SK-N-SH treated with all-trans-retinoic acid at 6 μM for 48 hours (cell line): Measurements from ENCODE around the gene OSGIN1.

ENCODE experiments used
- ATAC-seq: fragments of 200-7000 bp; cut with Tn5 transposase; 3 replicates; pipeline ENCODE4 v1.9.1; 2020; ENCODE audit warnings: mild to moderate bottlenecking, moderate library complexity
- ARNTL ChIP-seq: fragments of 450-650 bp; formaldehyde crosslinking; IDR thresholded peaks from 2 replicates; pipeline ENCODE4 v1.5.0; 2020; ENCODE audit warnings: low read depth, mild to moderate bottlenecking, moderate library complexity, borderline replicate concordance
- BACH2 ChIP-seq: fragments of 250-450 bp; sonication (Bioruptor Pico); IDR thresholded peaks from 2 replicates; pipeline ENCODE4 v1.9.0; 2021; ENCODE audit warnings: mild to moderate bottlenecking, borderline replicate concordance
- CREB5 ChIP-seq: fragments of 250-450 bp; sonication (Bioruptor Pico); IDR thresholded peaks from 2 replicates; pipeline ENCODE4 v1.5.1; 2020; ENCODE audit warnings: low read depth, mild to moderate bottlenecking, moderate library complexity
- CSRNP3 ChIP-seq: fragments of 250-450 bp; sonication (Bioruptor Pico); IDR thresholded peaks from 2 replicates; pipeline ENCODE4 v1.5.1; 2021; ENCODE audit warnings: mild to moderate bottlenecking, moderate library complexity
- ESRRG ChIP-seq: fragments of 250-450 bp; sonication (Bioruptor Pico); IDR thresholded peaks from 2 replicates; pipeline ENCODE4 v1.6.1; 2021; ENCODE audit warnings: mild to moderate bottlenecking
- OSR1 ChIP-seq: fragments of 250-450 bp; sonication (Bioruptor Pico); IDR thresholded peaks from 2 replicates; pipeline ENCODE4 v1.8.0; 2022; ENCODE audit warnings: moderate library complexity, mild to moderate bottlenecking, inconsistent platforms
- PATZ1 ChIP-seq: fragments of 250-450 bp; sonication (Bioruptor Pico); IDR thresholded peaks from 2 replicates; pipeline ENCODE4 v1.8.0; 2020; ENCODE audit warnings: mild to moderate bottlenecking, moderate library complexity, borderline replicate concordance
- POU6F1 ChIP-seq: fragments of 250-450 bp; sonication (Bioruptor Pico); IDR thresholded peaks from 2 replicates; pipeline ENCODE4 v1.8.0; 2021; ENCODE audit warnings: low read depth, mild to moderate bottlenecking, moderate library complexity, borderline replicate concordance
- SNAI2 ChIP-seq: fragments of 250-450 bp; sonication (Bioruptor Pico); IDR thresholded peaks from 2 replicates; pipeline ENCODE4 v1.5.0; 2020; ENCODE audit warnings: mild to moderate bottlenecking, moderate library complexity
- TOX ChIP-seq: fragments of 250-450 bp; sonication (Bioruptor Pico); IDR thresholded peaks from 2 replicates; pipeline ENCODE4 v1.8.0; 2021; ENCODE audit warnings: mild to moderate bottlenecking, moderate library complexity, borderline replicate concordance
- TSHZ2 ChIP-seq: fragments of 250-450 bp; sonication (Bioruptor Pico); IDR thresholded peaks from 2 replicates; pipeline ENCODE4 v1.5.0; 2020; ENCODE audit warnings: mild to moderate bottlenecking, moderate library complexity
- ZC3H10 ChIP-seq: fragments of 250-450 bp; sonication (Bioruptor Pico); IDR thresholded peaks from 2 replicates; pipeline ENCODE4 v1.5.1; 2021; ENCODE audit warnings: mild to moderate bottlenecking, moderate library complexity
- ZFP3 ChIP-seq: fragments of 250-450 bp; sonication (Bioruptor Pico); IDR thresholded peaks from 2 replicates; pipeline ENCODE4 v1.5.0; 2020; ENCODE audit warnings: mild to moderate bottlenecking, moderate library complexity
- ZFP30 ChIP-seq: fragments of 450-650 bp; formaldehyde crosslinking; IDR thresholded peaks from 2 replicates; pipeline ENCODE4 v1.5.0; 2022; ENCODE audit warnings: mild to moderate bottlenecking, moderate library complexity
- ZNF565 ChIP-seq: fragments of 450-650 bp; formaldehyde crosslinking; conservative IDR thresholded peaks from 2 replicates; pipeline ENCODE4 v1.5.0; 2020; ENCODE audit warnings: low read depth, mild to moderate bottlenecking, moderate library complexity
- ZNF8 ChIP-seq: fragments of 450-650 bp; formaldehyde crosslinking; IDR thresholded peaks from 2 replicates; pipeline ENCODE4 v1.5.0; 2020; ENCODE audit warnings: mild to moderate bottlenecking, moderate library complexity

OSGIN1 gene

GRCh38 chr16:83930730-83931500 is 22.1 kb upstream of the OSGIN1 start:
- ATAC-seq = no peak
- no peak for TF ChIP-seq OSR1 (CRISPR knock-in tag)
- TF ChIP-seq TOX = no peak
- no peak for TF ChIP-seq PATZ1 (CRISPR knock-in tag)
- no peak for TF ChIP-seq ZC3H10 (CRISPR knock-in tag)
- TF ChIP-seq ZNF565 (CRISPR knock-in tag) = no peak
- TF ChIP-seq ZFP30 (CRISPR knock-in tag) = no peak
- TF ChIP-seq ZFP3 (CRISPR knock-in tag) = no peak
- TF ChIP-seq CSRNP3 (CRISPR knock-in tag) = no peak
- TF ChIP-seq, all 23 proteins: peak for 0

GRCh38 chr16:83931556-83931955 is 21.5 kb upstream of the OSGIN1 start:
- no peak for ATAC-seq
- TF ChIP-seq ZC3H10 (CRISPR knock-in tag) (no peak), TSHZ2 (CRISPR knock-in tag) (no peak), BACH2 (CRISPR knock-in tag) (no peak), ESRRG (CRISPR knock-in tag) (no peak), PATZ1 (CRISPR knock-in tag) (no peak), ZNF8 (CRISPR knock-in tag) (no peak), ZFP30 (CRISPR knock-in tag) (no peak), CSRNP3 (CRISPR knock-in tag) (no peak), ARNTL (CRISPR knock-in tag) (no peak), ZFP3 (CRISPR knock-in tag) (no peak), SNAI2 (CRISPR knock-in tag) (no peak), CREB5 (CRISPR knock-in tag) (no peak), POU6F1 (CRISPR knock-in tag) (no peak), TOX (no peak), ZNF565 (CRISPR knock-in tag) (no peak)
